SJCRH30 (cell line): ENCODE measurements around the gene HELZ2. TPM values are rescaled to one million over a fixed set of nuclear protein-coding genes. Genes with fewer than 3 reads are reported as not detected.
A peak's percentile ranks its signal among the peaks of the same experiment; 100 is the strongest.

Experiments used
- DNase-seq, 2 experiments: peaks; one replicate each; pipeline ENCODE4 v3.0.0-alpha.2; 2015 to 2020
- H3K27ac ChIP-seq: fragments of 250-450 bp; sonication (Bioruptor Pico); 2 replicates; pipeline ENCODE4 v1.5.1; 2020; ENCODE audit warnings: mild to moderate bottlenecking, moderate library complexity
- H3K27me3 ChIP-seq: fragments of 250-450 bp; sonication (Bioruptor Pico); 2 replicates; pipeline ENCODE4 v1.5.1; 2020; ENCODE audit warnings: mild to moderate bottlenecking, moderate library complexity
- H3K36me3 ChIP-seq: fragments of 250-450 bp; sonication (Bioruptor Pico); 2 replicates; pipeline ENCODE4 v1.5.1; 2020; ENCODE audit warnings: mild to moderate bottlenecking, moderate library complexity
- H3K4me1 ChIP-seq: fragments of 250-450 bp; sonication (Bioruptor Pico); 2 replicates; pipeline ENCODE4 v1.5.1; 2020; ENCODE audit warnings: mild to moderate bottlenecking, moderate library complexity
- H3K4me3 ChIP-seq: fragments of 250-450 bp; sonication (Bioruptor Pico); 2 replicates; pipeline ENCODE4 v1.5.1; 2020; ENCODE audit warnings: mild to moderate bottlenecking, moderate library complexity
- H3K9me3 ChIP-seq: fragments of 250-450 bp; sonication (Bioruptor Pico); replicated peaks from 2 replicates; pipeline ENCODE4 v1.5.1; 2020; ENCODE audit warnings: mild to moderate bottlenecking, moderate library complexity
- total RNA-seq: library from RNA; depleted of rRNA; stranded (reverse); fragments of >200 nt; shearing (Covaris generic); gene quantifications from 2 replicates; pipeline ENCODE4 v1.2.3, GENCODE V29; 2014

Gene HELZ2
- total RNA-seq, 1 experiment from 2014 or later = 5.7 TPM

DNA sequence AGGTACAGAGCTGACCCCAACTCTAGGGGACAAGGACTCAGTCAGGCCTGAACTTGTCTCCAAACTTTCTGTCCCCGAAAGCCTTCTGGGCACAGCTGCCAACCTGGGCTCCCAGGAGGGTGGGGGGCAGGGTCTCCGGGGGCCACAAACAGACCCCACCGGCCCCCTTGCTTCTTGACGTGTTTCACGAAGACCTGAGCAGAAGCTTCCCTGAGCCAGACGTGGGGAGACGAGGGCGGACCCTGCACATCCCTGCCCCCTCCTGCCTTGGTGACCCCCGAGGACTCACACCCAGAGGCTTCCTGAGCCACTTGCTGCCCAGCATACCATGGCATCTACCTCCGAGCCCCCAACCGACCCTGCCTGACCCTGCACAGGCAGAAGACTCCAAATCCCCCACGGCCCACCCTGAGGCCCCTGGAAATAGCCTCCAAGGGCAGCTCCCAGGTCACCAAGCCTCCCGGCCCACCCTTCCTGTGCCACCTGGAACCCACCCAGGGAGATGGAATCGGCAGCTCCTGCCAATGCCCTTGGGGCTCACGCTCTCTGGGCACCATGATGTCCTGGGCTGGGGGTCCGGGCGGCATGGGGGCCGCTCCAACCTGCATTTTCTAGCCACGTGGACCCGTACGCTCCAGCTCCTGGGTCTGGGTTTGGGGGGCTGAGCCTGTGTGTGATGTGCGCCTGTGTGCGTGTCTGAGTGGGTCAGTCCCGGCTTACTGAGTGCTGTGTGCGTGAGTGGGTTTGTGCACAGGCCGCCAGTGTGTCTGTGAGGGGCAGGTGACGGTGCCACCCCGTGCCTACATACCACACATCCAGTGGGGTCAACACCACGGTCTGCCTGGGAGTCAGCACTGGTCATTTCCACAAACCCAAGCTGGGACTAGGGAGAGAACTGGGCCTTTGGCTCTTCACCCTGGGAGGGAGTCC, 34.3 kb downstream of the HELZ2 start:
- DNase-seq = no peak
- Histone ChIP-seq H3K4me3 (no peak overlapping the region), H3K27me3 (peaks cover 24% of the 10 kb centered on the region), H3K9me3 (no peaks in the 10 kb centered on the region), H3K36me3 (no peaks in the 10 kb centered on the region), H3K4me1 (peaks cover 22% of the 10 kb centered on the region), H3K27ac (no peak overlapping the region)

DNA sequence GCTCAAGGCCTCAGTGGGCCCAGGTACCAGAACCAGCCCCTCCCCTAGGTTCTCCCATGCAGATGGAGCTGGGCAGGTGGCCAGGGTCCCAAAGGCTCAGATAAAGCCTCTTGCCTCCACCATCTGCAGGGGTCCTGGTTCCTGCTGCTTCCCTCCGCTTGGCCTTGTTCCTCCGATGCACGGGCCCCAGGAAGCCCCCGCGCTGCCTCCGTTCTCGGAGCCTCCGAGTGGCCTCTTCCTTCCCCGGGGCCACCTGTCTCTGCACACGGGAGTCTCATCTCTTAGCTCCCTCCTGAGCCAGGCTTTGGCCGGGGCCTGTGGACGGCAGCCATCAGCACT, 35.0 kb downstream of the HELZ2 start:
- no peaks in the 10 kb centered on the region for H3K9me3 ChIP-seq
- H3K27me3 ChIP-seq = peaks cover 17% of the 10 kb centered on the region
- no peaks in the 10 kb centered on the region for H3K36me3 ChIP-seq
- no peak for DNase-seq
- no peak overlapping the region for H3K4me3 ChIP-seq
- H3K4me1 ChIP-seq = peaks cover 23% of the 10 kb centered on the region
- H3K27ac ChIP-seq = no peak overlapping the region

DNA sequence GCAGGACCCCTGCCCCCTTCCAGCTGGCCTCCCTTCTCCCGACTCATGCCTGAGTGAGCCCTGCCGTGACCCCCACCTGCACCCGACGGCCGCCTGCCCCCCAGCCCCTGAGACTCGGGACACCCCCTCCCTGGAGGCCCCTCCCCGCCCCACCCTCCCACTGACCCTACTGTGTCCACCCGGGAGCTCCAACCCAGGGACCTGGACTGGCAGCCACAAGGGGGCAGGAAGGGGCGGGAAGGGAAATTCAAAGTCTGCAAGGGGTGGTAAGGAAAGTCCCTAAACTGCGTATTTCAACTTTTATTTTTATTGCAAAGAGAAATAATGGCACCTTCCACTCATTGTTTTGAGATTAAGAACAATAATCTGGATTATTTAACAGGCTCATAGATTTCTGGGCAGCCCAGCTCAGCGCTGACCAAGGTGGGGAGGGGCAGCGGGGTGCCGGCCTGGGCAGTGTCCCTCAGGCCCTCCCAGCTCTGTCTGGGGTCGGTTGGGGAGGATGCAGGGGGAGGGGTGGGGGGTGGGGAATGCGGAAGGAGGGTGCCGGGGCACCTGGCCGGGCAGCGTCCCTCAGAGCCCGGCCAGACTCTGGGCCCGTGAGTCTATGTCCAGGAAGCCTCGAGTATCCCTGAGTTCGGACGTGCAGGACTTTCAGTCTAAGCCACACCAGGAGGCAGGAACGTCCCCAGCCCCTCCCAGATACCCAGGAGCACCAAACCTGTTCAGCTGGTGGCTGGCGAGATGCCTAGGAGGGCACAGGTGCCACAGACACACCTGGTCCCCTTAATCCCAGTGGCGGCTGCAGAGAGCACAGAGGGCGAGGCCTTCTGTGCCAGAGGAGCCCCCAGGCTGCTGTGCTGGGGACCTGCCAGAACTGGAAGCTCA, 35.6 kb downstream of the HELZ2 start:
- H3K27me3 ChIP-seq = peaks cover 11% of the 10 kb centered on the region; the same call in 1 of the 2 replicates
- H3K36me3 ChIP-seq = no peaks in the 10 kb centered on the region
- peak overlapping the region; percentile 33 for H3K4me3 ChIP-seq
- peaks cover 23% of the 10 kb centered on the region for H3K4me1 ChIP-seq
- no peaks in the 10 kb centered on the region for H3K9me3 ChIP-seq
- no peak for DNase-seq
- no peak overlapping the region for H3K27ac ChIP-seq

DNA sequence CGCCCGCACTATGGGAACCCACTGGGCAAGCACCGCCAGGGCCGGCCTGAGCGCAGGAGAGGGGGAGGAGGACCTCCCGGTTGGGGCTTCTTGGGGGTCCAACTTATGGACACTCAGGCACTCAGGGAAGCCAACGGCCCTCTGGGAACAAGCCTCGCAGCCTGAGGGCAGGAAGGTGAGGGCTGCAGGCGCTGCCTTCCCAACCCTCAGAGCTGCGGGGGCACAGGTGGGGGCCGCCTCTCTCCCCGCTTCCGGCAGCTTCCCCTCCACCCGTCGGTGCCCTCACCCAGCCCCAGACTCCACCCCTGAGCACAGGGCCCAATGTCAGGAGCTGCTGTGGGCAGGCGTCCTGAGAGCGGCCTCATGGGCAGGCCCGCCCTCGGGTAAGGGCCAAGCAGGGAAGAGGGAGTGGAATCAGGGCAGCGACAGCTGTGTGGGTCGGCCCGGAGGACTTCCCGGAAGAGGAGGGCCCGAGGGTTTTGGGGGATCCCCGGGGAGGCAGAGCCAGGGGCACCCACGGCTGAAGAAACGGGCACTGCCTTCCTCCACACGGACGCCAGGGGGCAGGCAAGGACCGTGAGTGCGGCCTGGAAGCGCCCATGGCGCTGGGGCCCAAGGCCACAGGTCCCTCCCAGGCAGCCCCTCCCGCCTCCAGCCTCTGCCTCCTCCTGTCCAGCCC, 36.4 kb downstream of the HELZ2 start:
- Histone ChIP-seq H3K36me3 (no peaks in the 10 kb centered on the region), H3K4me3 (peak overlapping the region; percentile 33), H3K4me1 (peaks cover 23% of the 10 kb centered on the region), H3K27ac (peak overlapping the region; percentile 80), H3K27me3 (peaks cover 6% of the 10 kb centered on the region; the same call in 1 of the 2 replicates), H3K9me3 (no peaks in the 10 kb centered on the region)
- DNase-seq = peak; percentile 100

- DNase-seq = no peak
- peaks cover 6% of the 10 kb centered on the region; the same call in 1 of the 2 replicates for H3K27me3 ChIP-seq
- no peaks in the 10 kb centered on the region for H3K9me3 ChIP-seq
- H3K4me3 ChIP-seq = peak within 1 kb of the TSS; percentile 33
- H3K4me1 ChIP-seq = peaks cover 23% of the 10 kb centered on the region
- peak within 1 kb of the TSS; percentile 80 for H3K27ac ChIP-seq
- H3K36me3 ChIP-seq = no peaks in the 10 kb centered on the region
Measured at GRCh38 chr20:63536997-63537524, 37.0 kb downstream of the HELZ2 start, which contains the start of gene PTK6. Gene PTK6, minus strand, starts transcription at chr20:63537376. Its CDS starts 62 bp downstream, at chr20:63537314.

- Histone ChIP-seq H3K27me3 (peaks cover 6% of the 10 kb centered on the region; the same call in 1 of the 2 replicates), H3K4me1 (peaks cover 23% of the 10 kb centered on the region), H3K36me3 (no peaks in the 10 kb centered on the region), H3K27ac (peak overlapping the region; percentile 80), H3K4me3 (no peak overlapping the region), H3K9me3 (no peaks in the 10 kb centered on the region)
- peak; percentile 97 to 98 for DNase-seq
Measured at GRCh38 chr20:63536241-63536977, 37.6 kb downstream of the HELZ2 start.

GRCh38 chr20:63534831-63535651, 39.0 kb downstream of the HELZ2 start:
- Histone ChIP-seq H3K36me3 (no peaks in the 10 kb centered on the region), H3K4me3 (no peak overlapping the region), H3K4me1 (peaks cover 23% of the 10 kb centered on the region), H3K27me3 (no peaks in the 10 kb centered on the region; the same call in 1 of the 2 replicates), H3K27ac (no peak overlapping the region), H3K9me3 (no peaks in the 10 kb centered on the region)
- DNase-seq = no peak

DNA sequence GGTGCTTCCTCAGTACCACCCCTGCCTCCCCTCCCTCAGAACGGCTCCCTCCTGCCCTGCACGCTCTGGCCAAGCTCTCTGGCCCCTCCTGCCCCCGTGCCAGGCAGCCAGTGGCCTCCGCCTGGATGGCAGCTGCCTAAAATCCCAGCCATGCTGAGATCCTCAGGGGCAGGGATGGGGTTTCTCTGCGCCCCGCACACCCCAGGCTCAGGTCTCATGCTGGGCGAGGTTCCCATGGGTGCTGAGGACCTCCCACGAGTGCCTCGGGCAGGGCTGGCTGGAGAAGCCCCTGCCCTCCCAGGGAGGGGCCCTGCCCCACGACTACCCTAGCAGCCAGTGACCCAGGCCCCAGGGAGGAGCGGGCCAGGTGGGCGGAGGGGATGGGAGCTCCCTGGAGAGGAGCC, 39.6 kb downstream of the HELZ2 start:
- no peak for DNase-seq
- no peaks in the 10 kb centered on the region for H3K36me3 ChIP-seq
- no peaks in the 10 kb centered on the region for H3K9me3 ChIP-seq
- H3K4me1 ChIP-seq = peaks cover 23% of the 10 kb centered on the region
- no peaks in the 10 kb centered on the region; the same call in 1 of the 2 replicates for H3K27me3 ChIP-seq
- no peak overlapping the region for H3K27ac ChIP-seq
- H3K4me3 ChIP-seq = no peak overlapping the region

GRCh38 chr20:63533871-63534393, 40.1 kb downstream of the HELZ2 start:
- Histone ChIP-seq H3K36me3 (no peaks in the 10 kb centered on the region), H3K4me3 (no peak overlapping the region), H3K4me1 (peaks cover 23% of the 10 kb centered on the region), H3K27me3 (no peaks in the 10 kb centered on the region; the same call in 1 of the 2 replicates), H3K9me3 (no peaks in the 10 kb centered on the region), H3K27ac (no peak overlapping the region)
- DNase-seq = no peak

- DNase-seq = no peak
- Histone ChIP-seq H3K36me3 (no peaks in the 10 kb centered on the region), H3K4me3 (no peak overlapping the region), H3K27ac (no peak overlapping the region), H3K27me3 (no peaks in the 10 kb centered on the region; the same call in 1 of the 2 replicates), H3K9me3 (no peaks in the 10 kb centered on the region), H3K4me1 (peaks cover 23% of the 10 kb centered on the region)
Measured at GRCh38 chr20:63533388-63533787, 40.7 kb downstream of the HELZ2 start.

GRCh38 chr20:63532449-63532971, 41.5 kb downstream of the HELZ2 start:
- Histone ChIP-seq H3K27me3 (no peaks in the 10 kb centered on the region; the same call in 1 of the 2 replicates), H3K36me3 (no peaks in the 10 kb centered on the region), H3K4me3 (no peak overlapping the region), H3K9me3 (no peaks in the 10 kb centered on the region), H3K4me1 (peaks cover 22% of the 10 kb centered on the region), H3K27ac (no peak overlapping the region)
- DNase-seq = no peak

DNA sequence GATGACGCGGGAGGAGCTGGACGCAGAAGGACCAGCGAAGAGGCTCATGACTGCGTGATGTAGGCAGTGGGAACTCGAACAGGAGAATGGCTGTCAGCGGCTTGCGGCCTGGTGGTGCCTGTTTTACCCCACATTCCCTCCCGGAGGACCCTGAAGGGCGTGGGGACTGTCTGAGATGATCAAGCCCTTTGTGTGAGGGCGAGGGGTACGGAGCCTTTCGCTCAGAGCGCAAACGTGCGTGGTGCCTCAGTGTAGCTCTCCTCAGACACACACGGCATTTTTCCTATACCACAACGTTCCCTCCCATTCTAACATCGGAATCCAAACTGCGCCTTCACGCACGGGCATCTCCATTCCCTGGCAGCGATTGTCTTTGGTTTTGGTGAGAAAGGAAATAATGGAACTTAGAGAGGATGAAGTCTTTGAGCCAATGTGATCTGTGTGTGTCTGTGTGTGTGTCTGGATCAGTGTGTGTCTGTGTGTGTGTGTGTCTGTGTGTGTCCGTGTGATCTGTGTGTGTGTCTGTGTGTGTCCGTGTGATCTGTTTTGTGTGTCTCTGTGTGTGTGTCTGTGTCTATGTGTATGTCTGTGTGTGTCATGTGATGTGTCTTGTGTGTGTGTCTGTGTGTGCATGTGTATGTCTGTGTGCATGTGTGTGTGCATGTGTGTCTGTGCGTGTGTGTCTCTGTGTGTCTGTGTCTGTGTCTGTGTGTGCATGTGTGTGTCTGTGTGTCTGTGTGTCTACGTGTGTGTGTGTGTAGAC, 42.2 kb downstream of the HELZ2 start:
- Histone ChIP-seq H3K9me3 (no peaks in the 10 kb centered on the region), H3K36me3 (no peaks in the 10 kb centered on the region), H3K4me1 (peaks cover 16% of the 10 kb centered on the region), H3K27ac (no peak overlapping the region), H3K4me3 (no peak overlapping the region), H3K27me3 (no peaks in the 10 kb centered on the region; the same call in 1 of the 2 replicates)
- peak in 1 of 2 experiments; percentile 13 for DNase-seq
